ENCODE data around the gene F11R. TPM values are rescaled to one million over a fixed set of nuclear protein-coding genes. Genes with fewer than 3 reads are reported as not detected.

Gene F11R
- total and polyA plus RNA-seq, 2 of the 13 experiments (the other 11 are each of a cell fraction or from before 2014, with no cell fraction given), result 95.8 to 105 TPM

DNA sequence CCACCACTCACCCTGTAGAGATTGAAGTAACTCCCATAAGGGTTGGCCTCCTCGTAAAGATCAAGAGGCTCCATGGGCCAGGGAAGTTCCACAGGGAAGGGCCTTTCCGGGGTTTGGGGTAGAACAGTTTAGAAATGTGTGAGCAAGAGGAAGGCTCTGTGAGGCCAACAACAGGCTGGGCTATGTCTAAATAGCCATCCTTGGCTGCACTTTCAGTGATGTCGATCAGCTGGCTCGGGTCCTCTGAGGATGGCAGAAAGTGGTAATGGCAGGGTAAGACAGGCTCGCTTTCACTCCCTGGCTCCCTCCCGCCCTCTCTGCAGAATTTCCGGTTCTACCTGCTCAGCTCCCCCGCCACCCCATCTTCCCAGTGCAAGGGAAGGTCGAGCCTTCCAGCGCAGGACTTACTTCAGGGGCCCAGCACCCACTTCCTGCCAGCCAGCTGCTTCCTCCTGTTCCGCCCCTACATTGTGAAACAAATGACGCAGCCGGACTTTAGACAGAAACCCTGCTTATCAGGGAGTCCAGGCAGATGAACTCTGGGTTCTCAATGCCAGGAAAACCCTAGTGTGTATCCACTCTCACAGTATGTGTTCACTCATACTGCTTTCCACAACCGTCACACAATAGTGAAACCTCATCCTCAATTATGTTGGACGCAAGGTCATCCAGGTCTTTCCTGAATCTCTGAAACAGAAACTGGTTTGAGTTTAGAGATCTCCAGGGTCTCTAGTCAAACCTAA lies 7.3 kb downstream of the F11R start (continued):
- TF ChIP-seq, protein P1, sequence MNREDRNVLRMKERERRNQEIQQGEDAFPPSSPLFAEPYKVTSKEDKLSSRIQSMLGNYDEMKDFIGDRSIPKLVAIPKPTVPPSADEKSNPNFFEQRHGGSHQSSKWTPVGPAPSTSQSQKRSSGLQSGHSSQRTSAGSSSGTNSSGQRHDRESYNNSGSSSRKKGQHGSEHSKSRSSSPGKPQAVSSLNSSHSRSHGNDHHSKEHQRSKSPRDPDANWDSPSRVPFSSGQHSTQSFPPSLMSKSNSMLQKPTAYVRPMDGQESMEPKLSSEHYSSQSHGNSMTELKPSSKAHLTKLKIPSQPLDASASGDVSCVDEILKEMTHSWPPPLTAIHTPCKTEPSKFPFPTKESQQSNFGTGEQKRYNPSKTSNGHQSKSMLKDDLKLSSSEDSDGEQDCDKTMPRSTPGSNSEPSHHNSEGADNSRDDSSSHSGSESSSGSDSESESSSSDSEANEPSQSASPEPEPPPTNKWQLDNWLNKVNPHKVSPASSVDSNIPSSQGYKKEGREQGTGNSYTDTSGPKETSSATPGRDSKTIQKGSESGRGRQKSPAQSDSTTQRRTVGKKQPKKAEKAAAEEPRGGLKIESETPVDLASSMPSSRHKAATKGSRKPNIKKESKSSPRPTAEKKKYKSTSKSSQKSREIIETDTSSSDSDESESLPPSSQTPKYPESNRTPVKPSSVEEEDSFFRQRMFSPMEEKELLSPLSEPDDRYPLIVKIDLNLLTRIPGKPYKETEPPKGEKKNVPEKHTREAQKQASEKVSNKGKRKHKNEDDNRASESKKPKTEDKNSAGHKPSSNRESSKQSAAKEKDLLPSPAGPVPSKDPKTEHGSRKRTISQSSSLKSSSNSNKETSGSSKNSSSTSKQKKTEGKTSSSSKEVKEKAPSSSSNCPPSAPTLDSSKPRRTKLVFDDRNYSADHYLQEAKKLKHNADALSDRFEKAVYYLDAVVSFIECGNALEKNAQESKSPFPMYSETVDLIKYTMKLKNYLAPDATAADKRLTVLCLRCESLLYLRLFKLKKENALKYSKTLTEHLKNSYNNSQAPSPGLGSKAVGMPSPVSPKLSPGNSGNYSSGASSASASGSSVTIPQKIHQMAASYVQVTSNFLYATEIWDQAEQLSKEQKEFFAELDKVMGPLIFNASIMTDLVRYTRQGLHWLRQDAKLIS (CRISPR knock-in tag; IDR thresholded peaks at IDR 0.05), result no peak
- TF ChIP-seq, protein P2, sequence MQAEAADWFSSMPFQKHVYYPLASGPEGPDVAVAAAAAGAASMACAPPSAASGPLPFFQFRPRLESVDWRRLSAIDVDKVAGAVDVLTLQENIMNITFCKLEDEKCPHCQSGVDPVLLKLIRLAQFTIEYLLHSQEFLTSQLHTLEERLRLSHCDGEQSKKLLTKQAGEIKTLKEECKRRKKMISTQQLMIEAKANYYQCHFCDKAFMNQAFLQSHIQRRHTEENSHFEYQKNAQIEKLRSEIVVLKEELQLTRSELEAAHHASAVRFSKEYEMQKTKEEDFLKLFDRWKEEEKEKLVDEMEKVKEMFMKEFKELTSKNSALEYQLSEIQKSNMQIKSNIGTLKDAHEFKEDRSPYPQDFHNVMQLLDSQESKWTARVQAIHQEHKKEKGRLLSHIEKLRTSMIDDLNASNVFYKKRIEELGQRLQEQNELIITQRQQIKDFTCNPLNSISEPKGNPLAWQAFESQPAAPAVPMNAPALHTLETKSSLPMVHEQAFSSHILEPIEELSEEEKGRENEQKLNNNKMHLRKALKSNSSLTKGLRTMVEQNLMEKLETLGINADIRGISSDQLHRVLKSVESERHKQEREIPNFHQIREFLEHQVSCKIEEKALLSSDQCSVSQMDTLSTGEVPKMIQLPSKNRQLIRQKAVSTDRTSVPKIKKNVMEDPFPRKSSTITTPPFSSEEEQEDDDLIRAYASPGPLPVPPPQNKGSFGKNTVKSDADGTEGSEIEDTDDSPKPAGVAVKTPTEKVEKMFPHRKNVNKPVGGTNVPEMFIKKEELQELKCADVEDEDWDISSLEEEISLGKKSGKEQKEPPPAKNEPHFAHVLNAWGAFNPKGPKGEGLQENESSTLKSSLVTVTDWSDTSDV (CRISPR knock-in tag; IDR thresholded peaks at IDR 0.05), result no peak
- TF ChIP-seq CAMTA2 (CRISPR knock-in tag; IDR thresholded peaks at IDR 0.05; ENCODE audit: borderline replicate concordance) (peak; percentile 86; the same call in 1 of the 2 replicates), TGIF2 (CRISPR knock-in tag; IDR thresholded peaks at IDR 0.05) (peak; percentile 85), ZNF225 (CRISPR knock-in tag; IDR thresholded peaks at IDR 0.05) (no peak), ZNF382 (CRISPR knock-in tag; IDR thresholded peaks at IDR 0.05; ENCODE audit: borderline replicate concordance) (no peak), ZNF251 (CRISPR knock-in tag; IDR thresholded peaks at IDR 0.05) (no peak), MAF1 (CRISPR knock-in tag; IDR thresholded peaks at IDR 0.05; ENCODE audit: borderline replicate concordance) (no peak), ZNF652 (CRISPR knock-in tag; IDR thresholded peaks at IDR 0.05; ENCODE audit: borderline replicate concordance, low read depth) (0 out of 2 replicates have a peak, but pooled peaks have one; percentile 36), CREB1 (IDR thresholded peaks at IDR 0.05) (peak; percentile 75), CREB1 (CRISPR knock-in tag; IDR thresholded peaks at IDR 0.05) (peak; percentile 92), ZFP36L1 (CRISPR knock-in tag; IDR thresholded peaks at IDR 0.05) (no peak; the same call in 1 of the 2 replicates)
- TF ChIP-seq, protein P3, sequence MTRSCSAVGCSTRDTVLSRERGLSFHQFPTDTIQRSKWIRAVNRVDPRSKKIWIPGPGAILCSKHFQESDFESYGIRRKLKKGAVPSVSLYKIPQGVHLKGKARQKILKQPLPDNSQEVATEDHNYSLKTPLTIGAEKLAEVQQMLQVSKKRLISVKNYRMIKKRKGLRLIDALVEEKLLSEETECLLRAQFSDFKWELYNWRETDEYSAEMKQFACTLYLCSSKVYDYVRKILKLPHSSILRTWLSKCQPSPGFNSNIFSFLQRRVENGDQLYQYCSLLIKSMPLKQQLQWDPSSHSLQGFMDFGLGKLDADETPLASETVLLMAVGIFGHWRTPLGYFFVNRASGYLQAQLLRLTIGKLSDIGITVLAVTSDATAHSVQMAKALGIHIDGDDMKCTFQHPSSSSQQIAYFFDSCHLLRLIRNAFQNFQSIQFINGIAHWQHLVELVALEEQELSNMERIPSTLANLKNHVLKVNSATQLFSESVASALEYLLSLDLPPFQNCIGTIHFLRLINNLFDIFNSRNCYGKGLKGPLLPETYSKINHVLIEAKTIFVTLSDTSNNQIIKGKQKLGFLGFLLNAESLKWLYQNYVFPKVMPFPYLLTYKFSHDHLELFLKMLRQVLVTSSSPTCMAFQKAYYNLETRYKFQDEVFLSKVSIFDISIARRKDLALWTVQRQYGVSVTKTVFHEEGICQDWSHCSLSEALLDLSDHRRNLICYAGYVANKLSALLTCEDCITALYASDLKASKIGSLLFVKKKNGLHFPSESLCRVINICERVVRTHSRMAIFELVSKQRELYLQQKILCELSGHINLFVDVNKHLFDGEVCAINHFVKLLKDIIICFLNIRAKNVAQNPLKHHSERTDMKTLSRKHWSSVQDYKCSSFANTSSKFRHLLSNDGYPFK (CRISPR knock-in tag; IDR thresholded peaks at IDR 0.05; ENCODE audit: borderline replicate concordance), result peak; percentile 80; the same call in 1 of the 2 replicates
- TF ChIP-seq, protein P4, sequence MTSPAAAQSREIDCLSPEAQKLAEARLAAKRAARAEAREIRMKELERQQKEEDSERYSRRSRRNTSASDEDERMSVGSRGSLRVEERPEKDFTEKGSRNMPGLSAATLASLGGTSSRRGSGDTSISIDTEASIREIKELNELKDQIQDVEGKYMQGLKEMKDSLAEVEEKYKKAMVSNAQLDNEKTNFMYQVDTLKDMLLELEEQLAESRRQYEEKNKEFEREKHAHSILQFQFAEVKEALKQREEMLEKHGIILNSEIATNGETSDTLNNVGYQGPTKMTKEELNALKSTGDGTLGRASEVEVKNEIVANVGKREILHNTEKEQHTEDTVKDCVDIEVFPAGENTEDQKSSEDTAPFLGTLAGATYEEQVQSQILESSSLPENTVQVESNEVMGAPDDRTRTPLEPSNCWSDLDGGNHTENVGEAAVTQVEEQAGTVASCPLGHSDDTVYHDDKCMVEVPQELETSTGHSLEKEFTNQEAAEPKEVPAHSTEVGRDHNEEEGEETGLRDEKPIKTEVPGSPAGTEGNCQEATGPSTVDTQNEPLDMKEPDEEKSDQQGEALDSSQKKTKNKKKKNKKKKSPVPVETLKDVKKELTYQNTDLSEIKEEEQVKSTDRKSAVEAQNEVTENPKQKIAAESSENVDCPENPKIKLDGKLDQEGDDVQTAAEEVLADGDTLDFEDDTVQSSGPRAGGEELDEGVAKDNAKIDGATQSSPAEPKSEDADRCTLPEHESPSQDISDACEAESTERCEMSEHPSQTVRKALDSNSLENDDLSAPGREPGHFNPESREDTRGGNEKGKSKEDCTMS (CRISPR knock-in tag; conservative IDR thresholded peaks at IDR 0.05), result no peak
- TF ChIP-seq, protein P5, sequence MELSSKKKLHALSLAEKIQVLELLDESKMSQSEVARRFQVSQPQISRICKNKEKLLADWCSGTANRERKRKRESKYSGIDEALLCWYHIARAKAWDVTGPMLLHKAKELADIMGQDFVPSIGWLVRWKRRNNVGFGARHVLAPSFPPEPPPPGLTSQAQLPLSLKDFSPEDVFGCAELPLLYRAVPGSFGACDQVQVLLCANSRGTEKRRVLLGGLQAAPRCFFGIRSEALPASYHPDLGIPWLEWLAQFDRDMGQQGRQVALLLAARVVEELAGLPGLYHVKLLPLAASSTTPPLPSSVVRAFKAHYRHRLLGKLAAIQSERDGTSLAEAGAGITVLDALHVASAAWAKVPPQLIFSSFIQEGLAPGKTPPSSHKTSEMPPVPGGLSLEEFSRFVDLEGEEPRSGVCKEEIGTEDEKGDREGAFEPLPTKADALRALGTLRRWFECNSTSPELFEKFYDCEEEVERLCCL (CRISPR knock-in tag; IDR thresholded peaks at IDR 0.05; ENCODE audit: borderline replicate concordance), result 0 out of 2 replicates have a peak, but pooled peaks have one; percentile 63

All from HepG2 (cell line).